Measurements from ENCODE around the gene GPBP1.
A peak's percentile ranks its signal among the peaks of the same experiment; 100 is the strongest.

Gene GPBP1

GRCh38 chr5:57219386-57219785 is 45.5 kb downstream of the GPBP1 start:
- no peak for DNase-seq (ENCODE audit: insufficient read length)
- TF ChIP-seq TAF1 (IDR thresholded peaks at IDR 0.05; ENCODE audit: borderline replicate concordance, low read depth, low read length): no peak
- TF ChIP-seq POLR2A (IDR thresholded peaks at IDR 0.05; ENCODE audit: low read depth, low read length): no peak
- no peak for TF ChIP-seq POLR2AphosphoS5 (IDR thresholded peaks at IDR 0.05; ENCODE audit: low read depth, low read length)
- FAIRE-seq: no peak

- TF ChIP-seq POLR2AphosphoS5 (IDR thresholded peaks at IDR 0.05; ENCODE audit: low read depth, low read length): no peak
- TF ChIP-seq TAF1 (IDR thresholded peaks at IDR 0.05; ENCODE audit: borderline replicate concordance, low read depth, low read length): no peak
- DNase-seq (ENCODE audit: insufficient read length): no peak
Observed at GRCh38 chr5:57221049-57221568, 47.2 kb downstream of the GPBP1 start.

GRCh38 chr5:57225553-57225952 is 51.7 kb downstream of the GPBP1 start:
- TF ChIP-seq POLR2AphosphoS5 (IDR thresholded peaks at IDR 0.05; ENCODE audit: low read depth, low read length): no peak
- no peak for TF ChIP-seq TAF1 (IDR thresholded peaks at IDR 0.05; ENCODE audit: borderline replicate concordance, low read depth, low read length)
- TF ChIP-seq POLR2A (IDR thresholded peaks at IDR 0.05; ENCODE audit: low read depth, low read length): no peak
- no peak for FAIRE-seq
- no peak for DNase-seq (ENCODE audit: insufficient read length)

More at GRCh38 chr5:57221049-57221568, 47.2 kb downstream of the GPBP1 start:
- peak; percentile 76 for FAIRE-seq

- no peak for FAIRE-seq
- no peak for DNase-seq (ENCODE audit: insufficient read length)
- TF ChIP-seq POLR2A (IDR thresholded peaks at IDR 0.05; ENCODE audit: low read depth, low read length) (no peak), POLR2AphosphoS5 (IDR thresholded peaks at IDR 0.05; ENCODE audit: low read depth, low read length) (no peak), TAF1 (IDR thresholded peaks at IDR 0.05; ENCODE audit: borderline replicate concordance, low read depth, low read length) (no peak)
Observed at GRCh38 chr5:57229313-57229712, 55.5 kb downstream of the GPBP1 start.

- DNase-seq (ENCODE audit: insufficient read length) (no peak), FAIRE-seq (no peak)
- TF ChIP-seq TAF1 (IDR thresholded peaks at IDR 0.05; ENCODE audit: borderline replicate concordance, low read depth, low read length): no peak
- TF ChIP-seq POLR2A (IDR thresholded peaks at IDR 0.05; ENCODE audit: low read depth, low read length): no peak
- no peak for TF ChIP-seq POLR2AphosphoS5 (IDR thresholded peaks at IDR 0.05; ENCODE audit: low read depth, low read length)
Observed at GRCh38 chr5:57231607-57232006, 57.7 kb downstream of the GPBP1 start.

- DNase-seq (ENCODE audit: insufficient read length): no peak
- no peak for FAIRE-seq
- no peak for TF ChIP-seq POLR2AphosphoS5 (IDR thresholded peaks at IDR 0.05; ENCODE audit: low read depth, low read length)
- TF ChIP-seq TAF1 (IDR thresholded peaks at IDR 0.05; ENCODE audit: borderline replicate concordance, low read depth, low read length): no peak
- TF ChIP-seq POLR2A (IDR thresholded peaks at IDR 0.05; ENCODE audit: low read depth, low read length): no peak
Observed at GRCh38 chr5:57232293-57233033, 58.6 kb downstream of the GPBP1 start.

- DNase-seq (ENCODE audit: insufficient read length) (no peak), FAIRE-seq (no peak)
- TF ChIP-seq POLR2AphosphoS5 (IDR thresholded peaks at IDR 0.05; ENCODE audit: low read depth, low read length) (no peak), POLR2A (IDR thresholded peaks at IDR 0.05; ENCODE audit: low read depth, low read length) (no peak), TAF1 (IDR thresholded peaks at IDR 0.05; ENCODE audit: borderline replicate concordance, low read depth, low read length) (no peak)
Observed at GRCh38 chr5:57243286-57244137, 69.7 kb downstream of the GPBP1 start.

- FAIRE-seq: no peak
Observed at GRCh38 chr5:57244331-57244730, 70.5 kb downstream of the GPBP1 start.

GRCh38 chr5:57246426-57246825 is 72.6 kb downstream of the GPBP1 start:
- no peak for DNase-seq (ENCODE audit: insufficient read length)
- no peak for FAIRE-seq
- no peak for TF ChIP-seq TAF1 (IDR thresholded peaks at IDR 0.05; ENCODE audit: borderline replicate concordance, low read depth, low read length)
- no peak for TF ChIP-seq POLR2A (IDR thresholded peaks at IDR 0.05; ENCODE audit: low read depth, low read length)
- no peak for TF ChIP-seq POLR2AphosphoS5 (IDR thresholded peaks at IDR 0.05; ENCODE audit: low read depth, low read length)

More at GRCh38 chr5:57244331-57244730, 70.5 kb downstream of the GPBP1 start:
- TF ChIP-seq POLR2AphosphoS5 (IDR thresholded peaks at IDR 0.05; ENCODE audit: low read depth, low read length) (no peak), TAF1 (IDR thresholded peaks at IDR 0.05; ENCODE audit: borderline replicate concordance, low read depth, low read length) (no peak), POLR2A (IDR thresholded peaks at IDR 0.05; ENCODE audit: low read depth, low read length) (no peak)
- no peak for DNase-seq (ENCODE audit: insufficient read length)

- FAIRE-seq: no peak
- no peak for DNase-seq (ENCODE audit: insufficient read length)
- TF ChIP-seq POLR2A (IDR thresholded peaks at IDR 0.05; ENCODE audit: low read depth, low read length): no peak
- no peak for TF ChIP-seq POLR2AphosphoS5 (IDR thresholded peaks at IDR 0.05; ENCODE audit: low read depth, low read length)
- TF ChIP-seq TAF1 (IDR thresholded peaks at IDR 0.05; ENCODE audit: borderline replicate concordance, low read depth, low read length): no peak
Observed at GRCh38 chr5:57247765-57248164, 73.9 kb downstream of the GPBP1 start.

- TF ChIP-seq TAF1 (IDR thresholded peaks at IDR 0.05; ENCODE audit: borderline replicate concordance, low read depth, low read length): no peak
- TF ChIP-seq POLR2AphosphoS5 (IDR thresholded peaks at IDR 0.05; ENCODE audit: low read depth, low read length): no peak
- TF ChIP-seq POLR2A (IDR thresholded peaks at IDR 0.05; ENCODE audit: low read depth, low read length): no peak
- no peak for FAIRE-seq
- no peak for DNase-seq (ENCODE audit: insufficient read length)
Observed at GRCh38 chr5:57249265-57249874, 75.5 kb downstream of the GPBP1 start.
